SK-N-SH treated with all-trans-retinoic acid at 6 μM for 48 hours (cell line): ENCODE results near the gene SLC47A2.

Experiments used
- ATAC-seq: fragments of 200-7000 bp; cut with Tn5 transposase; 3 replicates; pipeline ENCODE4 v1.9.1; 2020; ENCODE audit warnings: mild to moderate bottlenecking, moderate library complexity
- ESRRG ChIP-seq: fragments of 250-450 bp; sonication (Bioruptor Pico); IDR thresholded peaks from 2 replicates; pipeline ENCODE4 v1.6.1; 2021; ENCODE audit warnings: mild to moderate bottlenecking
- ISL1 ChIP-seq: fragments of 250-450 bp; sonication (Bioruptor Pico); IDR thresholded peaks from 2 replicates; pipeline ENCODE4 v2.1.2; 2022; ENCODE audit warnings: mild to moderate bottlenecking, moderate library complexity
- OSR1 ChIP-seq: fragments of 250-450 bp; sonication (Bioruptor Pico); IDR thresholded peaks from 2 replicates; pipeline ENCODE4 v1.8.0; 2022; ENCODE audit warnings: moderate library complexity, mild to moderate bottlenecking, inconsistent platforms
- PATZ1 ChIP-seq: fragments of 250-450 bp; sonication (Bioruptor Pico); IDR thresholded peaks from 2 replicates; pipeline ENCODE4 v1.8.0; 2020; ENCODE audit warnings: mild to moderate bottlenecking, moderate library complexity, borderline replicate concordance
- PPARA ChIP-seq: fragments of 250-450 bp; sonication (Bioruptor Pico); IDR thresholded peaks from 2 replicates; pipeline ENCODE4 v1.5.0; 2020; ENCODE audit warnings: mild to moderate bottlenecking, borderline replicate concordance
- RARB ChIP-seq: fragments of 250-450 bp; sonication (Bioruptor Pico); IDR thresholded peaks from 2 replicates; pipeline ENCODE4 v1.8.0; 2021; ENCODE audit warnings: mild to moderate bottlenecking, moderate library complexity
- SNAI2 ChIP-seq: fragments of 250-450 bp; sonication (Bioruptor Pico); IDR thresholded peaks from 2 replicates; pipeline ENCODE4 v1.5.0; 2020; ENCODE audit warnings: mild to moderate bottlenecking, moderate library complexity
- TCF4 ChIP-seq: fragments of 250-450 bp; sonication (Bioruptor Pico); IDR thresholded peaks from 2 replicates; pipeline ENCODE4 v1.8.0; 2021; ENCODE audit warnings: mild to moderate bottlenecking, moderate library complexity, borderline replicate concordance
- TOX ChIP-seq: fragments of 250-450 bp; sonication (Bioruptor Pico); IDR thresholded peaks from 2 replicates; pipeline ENCODE4 v1.8.0; 2021; ENCODE audit warnings: mild to moderate bottlenecking, moderate library complexity, borderline replicate concordance
- TSHZ2 ChIP-seq: fragments of 250-450 bp; sonication (Bioruptor Pico); IDR thresholded peaks from 2 replicates; pipeline ENCODE4 v1.5.0; 2020; ENCODE audit warnings: mild to moderate bottlenecking, moderate library complexity
- ZC3H10 ChIP-seq: fragments of 250-450 bp; sonication (Bioruptor Pico); IDR thresholded peaks from 2 replicates; pipeline ENCODE4 v1.5.1; 2021; ENCODE audit warnings: mild to moderate bottlenecking, moderate library complexity
- ZFP3 ChIP-seq: fragments of 250-450 bp; sonication (Bioruptor Pico); IDR thresholded peaks from 2 replicates; pipeline ENCODE4 v1.5.0; 2020; ENCODE audit warnings: mild to moderate bottlenecking, moderate library complexity
- ZFP30 ChIP-seq: fragments of 450-650 bp; formaldehyde crosslinking; IDR thresholded peaks from 2 replicates; pipeline ENCODE4 v1.5.0; 2022; ENCODE audit warnings: mild to moderate bottlenecking, moderate library complexity
- ZNF565 ChIP-seq: fragments of 450-650 bp; formaldehyde crosslinking; conservative IDR thresholded peaks from 2 replicates; pipeline ENCODE4 v1.5.0; 2020; ENCODE audit warnings: low read depth, mild to moderate bottlenecking, moderate library complexity
- ZNF8 ChIP-seq: fragments of 450-650 bp; formaldehyde crosslinking; IDR thresholded peaks from 2 replicates; pipeline ENCODE4 v1.5.0; 2020; ENCODE audit warnings: mild to moderate bottlenecking, moderate library complexity
- TF ChIP-seq, protein P1 (sequence below): fragments of 250-450 bp; sonication (Bioruptor Pico); IDR thresholded peaks from 2 replicates; pipeline ENCODE4 v1.8.0; 2021; ENCODE audit warnings: low read depth, mild to moderate bottlenecking, moderate library complexity, borderline replicate concordance

Gene SLC47A2

GRCh38 chr17:19742495-19742894, 26.1 kb upstream of the SLC47A2 start (continued):
- TF ChIP-seq PATZ1 (CRISPR knock-in tag) (no peak), ZFP30 (CRISPR knock-in tag) (no peak)

DNA sequence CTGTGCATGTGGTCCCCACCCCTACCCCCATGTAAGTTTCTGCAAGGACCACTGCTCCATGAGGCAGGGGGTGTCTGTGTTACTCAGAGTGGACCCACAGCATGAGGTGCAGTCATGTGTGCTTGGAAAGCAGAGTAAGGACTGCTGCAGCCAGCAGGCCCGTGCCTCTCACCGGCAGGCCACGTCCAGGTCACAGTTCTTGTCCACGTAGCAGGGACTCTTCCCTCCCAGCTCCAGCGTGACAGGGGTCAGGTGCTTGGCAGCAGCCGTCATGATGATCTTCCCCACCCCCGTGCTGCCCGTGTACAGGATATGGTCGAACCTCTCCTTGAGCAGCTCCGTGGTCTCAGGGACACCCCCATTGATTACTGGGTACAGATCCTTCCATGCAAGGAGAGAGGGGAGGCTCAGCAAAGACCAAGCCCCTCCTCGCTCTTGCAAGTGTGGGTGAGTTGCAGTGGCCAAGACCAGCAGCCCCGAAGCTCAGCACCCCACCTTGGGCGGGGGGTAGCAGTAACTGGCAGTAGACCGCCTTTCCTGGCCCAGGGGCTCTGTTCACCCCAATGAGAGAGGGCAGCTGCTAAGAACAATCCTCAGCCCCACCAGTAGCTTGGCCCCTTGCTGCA, 25.6 kb upstream of the SLC47A2 start:
- no peak for ATAC-seq
- TF ChIP-seq PATZ1 (CRISPR knock-in tag) (no peak), ZFP3 (CRISPR knock-in tag) (no peak), ISL1 (CRISPR knock-in tag) (no peak), TCF4 (CRISPR knock-in tag) (no peak), ZNF8 (no peak), ZC3H10 (CRISPR knock-in tag) (no peak), SNAI2 (CRISPR knock-in tag) (no peak), OSR1 (CRISPR knock-in tag) (no peak), PPARA (no peak), ZNF565 (CRISPR knock-in tag) (no peak), RARB (no peak), TSHZ2 (CRISPR knock-in tag) (no peak), TOX (CRISPR knock-in tag) (no peak)
- TF ChIP-seq, protein P1, sequence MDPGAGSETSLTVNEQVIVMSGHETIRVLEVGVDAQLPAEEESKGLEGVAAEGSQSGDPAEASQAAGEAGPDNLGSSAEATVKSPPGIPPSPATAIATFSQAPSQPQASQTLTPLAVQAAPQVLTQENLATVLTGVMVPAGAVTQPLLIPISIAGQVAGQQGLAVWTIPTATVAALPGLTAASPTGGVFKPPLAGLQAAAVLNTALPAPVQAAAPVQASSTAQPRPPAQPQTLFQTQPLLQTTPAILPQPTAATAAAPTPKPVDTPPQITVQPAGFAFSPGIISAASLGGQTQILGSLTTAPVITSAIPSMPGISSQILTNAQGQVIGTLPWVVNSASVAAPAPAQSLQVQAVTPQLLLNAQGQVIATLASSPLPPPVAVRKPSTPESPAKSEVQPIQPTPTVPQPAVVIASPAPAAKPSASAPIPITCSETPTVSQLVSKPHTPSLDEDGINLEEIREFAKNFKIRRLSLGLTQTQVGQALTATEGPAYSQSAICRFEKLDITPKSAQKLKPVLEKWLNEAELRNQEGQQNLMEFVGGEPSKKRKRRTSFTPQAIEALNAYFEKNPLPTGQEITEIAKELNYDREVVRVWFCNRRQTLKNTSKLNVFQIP = no peak
- TF ChIP-seq, all 23 proteins: peak for 0

DNA sequence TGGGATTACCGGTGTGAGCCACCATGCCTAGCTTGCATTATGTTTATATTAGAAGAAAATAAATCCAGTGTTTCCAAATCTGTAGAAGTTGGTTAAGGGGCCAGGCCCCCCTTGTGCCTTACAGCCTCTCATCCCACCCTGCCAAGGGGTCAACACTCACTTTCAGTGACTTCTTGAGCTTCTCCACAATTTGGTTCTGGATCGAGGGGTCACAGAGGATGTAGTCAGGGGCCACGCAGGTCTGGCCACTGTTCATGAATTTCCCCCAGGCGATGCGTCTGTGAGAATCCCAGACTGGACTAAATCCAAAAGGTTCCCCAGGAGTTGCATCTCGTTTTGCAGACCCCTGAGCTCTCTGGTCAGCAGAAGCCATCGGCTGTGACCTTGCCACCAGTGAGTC, 24.5 kb upstream of the SLC47A2 start:
- TF ChIP-seq ESRRG (no peak), TSHZ2 (CRISPR knock-in tag) (no peak), ZFP3 (CRISPR knock-in tag) (no peak), PPARA (no peak), OSR1 (CRISPR knock-in tag) (no peak), SNAI2 (CRISPR knock-in tag) (no peak)
- TF ChIP-seq, protein P1 = no peak
- no peak for ATAC-seq
